CD4-positive, alpha-beta T cell treated with Interleukin-21 for 1 hour (primary cell): ENCODE measurements around the gene SMO.
"Not testable (repeated sequence)": the region's sequence is repeated elsewhere in the genome, so short reads cannot be mapped to it uniquely, and the experiment has no call there.

Source experiments
- DNase-seq: peaks from one replicate; pipeline ENCODE4 v3.0.0-alpha.2; 2020

Gene SMO

DNA sequence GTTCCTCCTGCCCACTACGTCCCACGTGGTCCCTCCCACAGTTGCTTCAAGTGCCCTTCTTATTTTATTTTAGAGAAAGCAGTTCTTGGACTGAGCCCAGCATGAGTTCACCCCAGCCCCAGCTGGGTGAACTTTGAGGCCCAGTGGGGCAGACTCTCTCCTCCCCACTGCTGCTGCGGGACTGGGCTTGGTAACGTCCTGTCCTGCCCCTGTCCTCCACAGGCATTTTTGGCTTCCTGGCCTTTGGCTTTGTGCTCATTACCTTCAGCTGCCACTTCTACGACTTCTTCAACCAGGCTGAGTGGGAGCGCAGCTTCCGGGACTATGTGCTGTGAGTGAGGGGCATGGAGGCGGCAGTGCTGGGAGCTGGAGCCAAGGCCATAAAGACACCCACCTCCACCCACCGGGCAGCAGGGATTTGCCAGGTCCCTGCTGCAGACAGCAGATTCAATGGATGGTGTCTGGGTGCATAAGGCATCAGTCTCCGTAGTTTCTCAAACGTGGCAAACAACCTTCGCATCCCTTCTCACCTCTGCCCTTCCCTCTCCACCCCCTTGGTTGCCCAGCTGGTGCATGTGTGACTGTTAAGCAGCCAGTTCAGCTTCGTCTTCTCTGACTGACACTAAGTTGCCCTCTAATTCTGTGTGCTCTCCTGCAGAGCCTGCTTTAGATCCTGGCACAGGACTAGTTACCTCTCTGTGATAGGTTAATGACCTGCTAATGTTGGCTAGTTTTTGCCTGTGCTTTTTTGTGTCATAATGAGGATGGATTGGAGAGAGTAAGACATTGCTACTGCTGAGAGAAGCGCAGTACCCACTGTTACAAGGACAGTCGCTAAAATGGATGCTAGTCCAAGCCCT is 20.9 kb downstream of the SMO start:
- no peak for DNase-seq

DNA sequence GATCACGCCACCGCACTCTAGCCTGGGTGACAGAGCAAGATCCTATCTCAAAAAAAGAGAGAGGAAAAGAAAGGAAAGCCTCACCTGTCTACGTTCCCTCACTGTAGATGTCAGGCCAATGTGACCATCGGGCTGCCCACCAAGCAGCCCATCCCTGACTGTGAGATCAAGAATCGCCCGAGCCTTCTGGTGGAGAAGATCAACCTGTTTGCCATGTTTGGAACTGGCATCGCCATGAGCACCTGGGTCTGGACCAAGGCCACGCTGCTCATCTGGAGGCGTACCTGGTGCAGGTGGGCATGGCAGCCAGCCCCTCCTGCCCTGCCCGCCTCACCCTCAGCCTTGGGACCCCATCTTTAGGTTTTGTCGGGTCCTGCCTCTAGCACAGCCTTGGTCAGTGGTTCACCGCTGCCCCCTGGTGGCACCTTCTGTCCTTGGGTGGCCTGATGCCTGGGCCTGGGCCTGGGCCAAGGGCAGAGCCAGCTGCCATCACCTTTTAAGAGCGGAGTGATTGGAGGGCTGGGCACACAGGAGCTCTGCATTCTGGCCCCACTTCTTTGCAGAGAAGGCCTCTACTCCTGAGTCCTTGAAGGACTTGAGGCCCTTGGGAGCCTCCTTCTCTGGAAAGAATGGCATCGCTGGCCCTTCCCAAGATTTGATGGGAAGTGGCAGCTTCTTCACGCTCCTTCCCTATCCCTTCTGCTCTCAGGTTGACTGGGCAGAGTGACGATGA is 22.0 kb downstream of the SMO start:
- DNase-seq, result peak; percentile 50

DNA sequence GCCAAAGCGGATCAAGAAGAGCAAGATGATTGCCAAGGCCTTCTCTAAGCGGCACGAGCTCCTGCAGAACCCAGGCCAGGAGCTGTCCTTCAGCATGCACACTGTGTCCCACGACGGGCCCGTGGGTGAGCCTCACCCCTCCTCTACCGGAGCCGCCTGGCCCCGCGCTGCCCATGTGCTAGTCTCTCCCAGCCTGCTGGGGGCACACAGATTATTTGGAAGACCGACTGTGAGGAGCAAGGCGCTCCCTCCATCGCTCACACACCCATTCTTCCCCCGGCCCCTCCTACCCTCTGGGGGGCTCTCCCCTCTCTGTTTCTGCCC is 22.5 kb downstream of the SMO start:
- DNase-seq, result no peak

DNA sequence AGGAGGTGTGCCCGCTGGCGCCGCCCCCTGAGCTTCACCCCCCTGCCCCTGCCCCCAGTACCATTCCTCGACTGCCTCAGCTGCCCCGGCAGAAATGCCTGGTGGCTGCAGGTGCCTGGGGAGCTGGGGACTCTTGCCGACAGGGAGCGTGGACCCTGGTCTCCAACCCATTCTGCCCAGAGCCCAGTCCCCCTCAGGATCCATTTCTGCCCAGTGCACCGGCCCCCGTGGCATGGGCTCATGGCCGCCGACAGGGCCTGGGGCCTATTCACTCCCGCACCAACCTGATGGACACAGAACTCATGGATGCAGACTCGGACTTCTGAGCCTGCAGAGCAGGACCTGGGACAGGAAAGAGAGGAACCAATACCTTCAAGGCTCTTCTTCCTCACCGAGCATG is 23.7 kb downstream of the SMO start:
- no peak for DNase-seq

DNA sequence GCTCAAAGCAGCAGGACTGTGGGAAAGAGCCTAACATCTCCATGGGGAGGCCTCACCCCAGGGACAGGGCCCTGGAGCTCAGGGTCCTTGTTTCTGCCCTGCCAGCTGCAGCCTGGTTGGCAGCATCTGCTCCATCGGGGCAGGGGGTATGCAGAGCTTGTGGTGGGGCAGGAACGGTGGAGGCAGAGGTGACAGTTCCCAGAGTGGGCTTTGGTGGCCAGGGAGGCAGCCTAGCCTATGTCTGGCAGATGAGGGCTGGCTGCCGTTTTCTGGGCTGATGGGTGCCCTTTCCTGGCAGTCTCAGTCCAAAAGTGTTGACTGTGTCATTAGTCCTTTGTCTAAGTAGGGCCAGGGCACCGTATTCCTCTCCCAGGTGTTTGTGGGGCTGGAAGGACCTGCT is 24.2 kb downstream of the SMO start:
- no peak for DNase-seq

DNA sequence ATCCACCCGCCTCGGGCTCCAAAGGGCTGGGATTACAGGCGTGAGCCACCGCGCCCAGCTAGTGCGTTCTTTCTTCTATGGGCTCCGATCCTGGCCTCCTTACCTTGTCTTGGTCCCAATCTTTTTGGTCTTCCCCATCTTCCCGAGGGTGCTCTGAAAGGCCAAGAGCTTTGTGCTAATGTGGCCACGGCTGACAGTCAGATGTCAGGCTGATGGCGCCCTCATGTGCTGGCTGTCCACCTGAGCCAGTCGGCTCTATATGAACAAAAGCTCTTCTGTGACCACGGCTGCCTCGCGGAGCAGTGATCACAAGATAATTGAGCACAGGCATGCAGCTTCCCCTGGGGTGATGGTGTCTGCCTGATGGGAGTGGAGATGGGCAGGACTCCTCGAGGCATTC is 25.4 kb downstream of the SMO start:
- no peak for DNase-seq

DNA sequence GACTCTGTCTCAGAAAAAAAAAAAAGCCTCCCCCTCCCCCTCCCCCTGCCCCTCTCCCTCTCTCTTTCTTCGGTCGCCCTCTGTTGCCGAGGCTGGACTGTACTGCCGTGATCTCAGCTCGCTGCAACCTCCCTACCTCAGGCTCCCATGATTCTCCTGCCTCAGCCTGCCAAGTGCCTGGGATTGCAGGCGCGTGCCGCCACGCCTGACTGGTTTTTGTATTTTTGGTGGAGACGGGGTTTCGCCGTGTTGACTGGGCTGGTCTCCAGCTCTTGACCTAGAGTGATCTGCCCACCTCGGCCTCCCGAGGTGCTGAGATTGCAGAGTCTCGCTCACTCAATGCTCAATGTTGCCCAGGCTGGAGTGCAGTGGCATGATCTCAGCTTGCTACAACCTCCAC is 27.3 kb downstream of the SMO start:
- not testable (repeated sequence) for DNase-seq

DNA sequence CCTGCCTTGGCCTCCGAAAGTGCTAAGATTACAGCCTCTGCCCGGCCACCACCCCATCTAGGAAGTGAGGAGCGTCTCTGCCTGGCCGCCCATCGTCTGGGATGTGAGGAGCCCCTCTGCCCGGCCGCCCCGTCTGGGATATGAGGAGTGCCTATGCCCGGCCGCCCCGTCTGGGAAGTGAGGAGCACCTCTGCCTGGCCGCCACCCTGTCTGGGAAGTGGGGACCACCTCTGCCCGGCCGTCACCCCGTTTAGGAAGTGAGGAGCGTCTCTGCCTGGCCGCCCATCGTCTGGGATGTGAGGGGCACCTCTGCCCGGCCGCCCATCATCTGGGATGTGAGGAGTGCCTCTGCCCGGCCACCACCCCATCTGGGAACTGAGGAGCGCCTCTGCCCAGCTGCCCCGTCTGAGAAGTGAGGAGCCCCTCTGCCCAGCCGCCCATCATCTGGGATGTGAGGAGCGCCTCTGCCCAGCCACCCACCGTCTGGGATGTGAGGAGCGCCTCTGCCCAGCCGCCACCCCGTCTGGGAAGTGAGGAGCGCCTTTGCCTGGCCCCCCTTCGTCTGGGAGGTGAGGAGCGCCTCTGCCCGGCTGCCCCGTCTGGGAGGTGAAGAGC is 27.8 kb downstream of the SMO start:
- not testable (repeated sequence) for DNase-seq

DNA sequence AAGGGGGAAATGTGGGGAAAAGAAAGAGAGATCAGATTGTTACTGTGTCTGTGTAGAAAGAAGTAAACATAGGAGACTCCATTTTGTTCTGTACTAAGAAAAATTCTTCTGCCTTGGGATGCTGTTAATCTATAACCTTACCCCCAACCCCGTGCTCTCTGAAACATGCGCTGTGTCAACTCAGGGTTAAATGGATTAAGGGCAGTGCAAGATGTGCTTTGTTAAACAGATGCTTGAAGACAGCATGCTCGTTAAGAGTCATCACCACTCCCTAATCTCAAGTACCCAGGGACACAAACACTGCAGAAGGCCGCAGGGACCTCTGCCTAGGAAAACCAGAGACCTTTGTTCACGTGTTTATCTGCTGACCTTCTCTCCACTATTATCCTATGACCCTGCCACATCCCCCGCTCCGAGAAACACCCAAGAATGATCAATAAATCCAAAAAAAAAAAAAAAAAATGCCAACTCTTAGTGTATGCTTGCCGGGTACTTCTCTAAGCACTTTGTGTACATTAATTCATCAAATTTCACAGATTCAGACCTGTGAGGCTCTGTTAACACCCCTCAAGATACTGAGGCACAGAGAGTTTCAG is 28.5 kb downstream of the SMO start:
- not testable (repeated sequence) for DNase-seq

DNA sequence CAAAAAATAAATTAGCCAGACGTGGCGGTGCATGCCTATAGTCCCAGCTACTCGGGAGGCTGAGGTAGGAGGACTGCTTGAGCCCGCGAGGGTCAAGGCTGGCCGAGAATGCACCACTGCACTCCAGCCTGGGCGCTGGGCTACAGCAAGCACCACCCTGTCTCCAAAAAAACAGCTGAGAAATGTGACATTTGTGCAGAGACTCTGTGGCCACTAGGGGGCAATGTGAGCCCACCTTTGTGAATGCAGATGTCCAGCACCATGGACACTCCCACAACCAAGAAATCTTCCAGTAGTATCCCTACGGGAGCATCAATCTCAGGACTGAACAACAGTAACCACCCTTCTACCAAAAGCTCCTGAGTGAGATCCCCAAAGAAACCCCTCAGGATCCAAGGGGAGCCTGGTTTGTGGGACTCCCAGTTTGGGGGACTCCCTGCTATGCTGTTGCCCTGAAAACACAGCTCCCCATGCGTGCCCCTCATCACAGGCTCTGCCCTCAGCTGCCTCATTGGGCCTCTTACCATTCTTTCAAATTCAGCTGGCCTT is 30.2 kb downstream of the SMO start:
- peak; percentile 83 for DNase-seq

DNA sequence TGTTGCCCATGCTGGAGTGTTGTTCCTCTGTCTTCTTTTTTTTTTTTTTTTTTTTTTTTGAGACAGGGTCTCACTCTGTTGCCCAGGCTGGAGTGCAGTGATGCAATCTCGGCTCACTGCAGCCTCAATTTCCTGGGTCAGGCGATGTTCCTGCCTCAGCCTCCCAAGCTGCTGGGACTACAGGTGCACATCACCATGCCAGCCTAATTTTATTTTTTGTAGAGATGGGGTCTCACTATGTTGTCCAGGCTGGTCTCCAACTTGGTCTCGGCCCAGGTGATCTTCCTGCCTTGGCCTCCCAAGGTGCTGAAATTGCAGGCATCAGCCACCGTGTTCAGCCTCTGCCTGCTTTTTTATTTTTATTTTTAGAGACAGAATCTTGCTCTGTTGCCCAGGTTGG is 30.7 kb downstream of the SMO start:
- DNase-seq, result not testable (repeated sequence)

DNA sequence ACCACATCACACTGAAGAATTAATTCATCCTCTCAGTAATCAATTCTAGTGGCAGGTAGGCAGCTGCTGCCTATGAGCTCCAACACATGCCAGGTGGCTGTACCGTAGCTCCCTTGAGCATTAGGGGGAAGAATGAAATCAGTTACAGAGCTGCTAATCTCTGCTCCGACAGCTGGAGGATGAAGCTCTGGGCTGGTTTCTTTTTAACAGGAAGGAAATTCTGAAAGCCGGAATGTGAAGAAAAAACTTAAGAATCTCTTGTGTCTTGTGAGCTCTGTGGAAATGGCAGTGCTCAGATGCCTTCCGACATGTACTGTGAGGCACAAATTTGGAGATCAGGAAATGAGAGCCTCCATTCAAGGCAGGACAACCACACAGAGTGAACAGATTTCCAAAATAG is 33.6 kb downstream of the SMO start:
- DNase-seq, result no peak

DNA sequence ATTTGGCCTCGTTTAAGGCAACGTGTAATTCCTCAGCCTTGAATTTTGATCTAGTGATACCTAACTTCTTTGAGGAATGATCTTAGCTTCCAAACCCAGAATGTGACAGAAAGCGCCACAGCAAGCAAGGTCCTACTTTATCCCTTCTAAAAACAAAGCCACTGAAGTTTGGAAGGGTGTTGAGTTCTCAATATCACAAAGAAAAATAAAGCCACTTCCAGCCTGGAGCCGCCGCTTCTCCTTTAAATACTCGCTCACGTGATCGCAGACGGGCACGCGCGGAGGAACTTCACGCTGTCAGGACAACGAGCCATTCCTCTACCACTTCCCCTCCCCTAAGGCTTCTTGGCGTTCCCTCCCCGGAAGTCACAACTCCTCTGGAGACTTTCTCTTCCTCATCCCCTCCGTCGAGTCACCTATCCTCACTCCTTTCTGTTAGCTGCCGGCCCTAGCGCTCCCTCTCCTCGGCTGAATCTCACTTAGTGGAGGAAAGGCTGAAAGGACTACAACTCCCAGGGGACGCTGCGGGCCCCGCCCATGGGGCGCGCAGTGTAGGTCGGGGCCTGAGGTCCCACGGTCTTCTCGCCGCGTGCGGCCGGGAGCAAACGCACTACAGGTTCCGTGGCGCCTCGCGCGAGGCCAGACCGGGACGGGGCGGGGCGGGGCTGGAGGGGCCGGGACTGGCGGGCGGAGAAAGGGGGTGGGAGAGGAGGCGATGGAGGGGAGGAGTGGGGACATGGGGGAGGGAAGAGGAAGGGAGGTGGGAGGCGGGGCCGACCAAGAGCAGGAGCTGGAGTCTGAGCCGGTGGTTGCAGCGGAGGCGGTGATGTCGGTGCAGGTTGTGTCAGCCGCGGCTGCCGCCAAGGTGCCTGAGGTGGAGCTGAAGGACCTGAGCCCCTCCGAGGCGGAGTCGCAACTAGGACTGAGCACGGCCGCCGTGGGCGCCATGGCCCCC is 36.1 kb downstream of the SMO start, which contains the start of gene AHCYL2:
Gene AHCYL2 (plus strand): TSS at position 780 of the 955 bp plus-strand sequence.
- peak; percentile 97 for DNase-seq

DNA sequence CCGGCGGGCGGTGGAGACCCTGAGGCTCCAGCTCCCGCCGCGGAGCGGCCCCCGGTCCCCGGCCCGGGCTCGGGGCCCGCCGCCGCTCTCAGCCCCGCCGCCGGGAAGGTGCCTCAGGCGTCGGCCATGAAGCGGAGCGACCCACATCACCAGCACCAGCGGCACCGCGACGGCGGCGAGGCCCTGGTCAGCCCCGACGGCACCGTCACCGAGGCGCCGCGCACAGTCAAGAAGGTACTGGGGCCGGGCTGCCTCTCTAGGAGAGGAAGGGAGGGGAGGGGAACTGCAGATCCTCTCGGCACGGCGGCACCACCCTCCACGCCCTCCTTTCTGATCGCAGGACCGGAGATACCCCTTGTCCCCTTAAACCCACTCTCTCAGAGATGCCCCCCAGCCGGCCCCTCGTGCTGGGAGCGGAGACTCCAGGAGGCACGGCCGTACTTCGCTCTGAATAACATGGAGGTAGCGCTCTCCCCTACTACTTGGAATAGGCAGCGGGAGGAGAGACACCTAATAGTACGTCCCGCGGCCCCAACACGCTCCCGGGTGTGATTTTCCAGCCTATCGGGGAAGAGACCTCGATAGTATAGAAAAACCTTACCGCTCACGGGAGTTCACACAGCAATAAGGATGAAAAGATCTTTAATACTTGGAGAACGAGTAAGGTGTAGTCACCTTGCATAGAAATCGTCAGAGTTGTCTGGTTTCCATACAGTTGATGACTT is 36.9 kb downstream of the SMO start:
- DNase-seq, result peak; percentile 61

DNA sequence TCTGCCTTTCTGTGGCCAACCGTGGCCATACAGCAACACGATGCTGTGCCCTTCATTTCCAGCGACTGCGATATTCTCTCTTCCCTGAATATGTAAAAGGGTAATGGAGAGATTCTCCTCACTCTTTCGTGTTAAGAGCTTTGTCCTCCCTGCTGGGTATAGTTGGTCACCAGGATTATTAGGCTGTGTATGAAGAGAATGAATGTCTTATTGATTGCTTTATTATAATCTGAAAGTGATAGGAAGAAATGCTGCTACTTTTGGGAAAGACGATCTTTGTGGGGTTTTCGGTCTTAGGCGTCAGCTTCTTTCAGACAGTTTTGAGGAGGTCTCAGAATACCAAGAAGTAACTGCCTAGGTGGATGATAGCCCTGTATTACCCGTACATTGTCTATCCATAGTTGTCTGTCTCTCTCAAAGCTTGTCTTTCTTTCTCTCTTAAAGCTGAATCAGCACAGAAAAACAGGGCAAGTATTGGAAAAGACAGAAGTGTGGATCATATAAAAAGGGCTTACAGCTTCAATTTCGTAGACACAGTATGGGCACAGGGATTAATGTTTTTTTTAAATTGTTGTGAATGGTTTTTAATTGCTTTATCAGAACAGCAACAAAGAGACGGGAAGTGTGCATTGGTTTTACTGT is 37.6 kb downstream of the SMO start:
- DNase-seq, result no peak

DNA sequence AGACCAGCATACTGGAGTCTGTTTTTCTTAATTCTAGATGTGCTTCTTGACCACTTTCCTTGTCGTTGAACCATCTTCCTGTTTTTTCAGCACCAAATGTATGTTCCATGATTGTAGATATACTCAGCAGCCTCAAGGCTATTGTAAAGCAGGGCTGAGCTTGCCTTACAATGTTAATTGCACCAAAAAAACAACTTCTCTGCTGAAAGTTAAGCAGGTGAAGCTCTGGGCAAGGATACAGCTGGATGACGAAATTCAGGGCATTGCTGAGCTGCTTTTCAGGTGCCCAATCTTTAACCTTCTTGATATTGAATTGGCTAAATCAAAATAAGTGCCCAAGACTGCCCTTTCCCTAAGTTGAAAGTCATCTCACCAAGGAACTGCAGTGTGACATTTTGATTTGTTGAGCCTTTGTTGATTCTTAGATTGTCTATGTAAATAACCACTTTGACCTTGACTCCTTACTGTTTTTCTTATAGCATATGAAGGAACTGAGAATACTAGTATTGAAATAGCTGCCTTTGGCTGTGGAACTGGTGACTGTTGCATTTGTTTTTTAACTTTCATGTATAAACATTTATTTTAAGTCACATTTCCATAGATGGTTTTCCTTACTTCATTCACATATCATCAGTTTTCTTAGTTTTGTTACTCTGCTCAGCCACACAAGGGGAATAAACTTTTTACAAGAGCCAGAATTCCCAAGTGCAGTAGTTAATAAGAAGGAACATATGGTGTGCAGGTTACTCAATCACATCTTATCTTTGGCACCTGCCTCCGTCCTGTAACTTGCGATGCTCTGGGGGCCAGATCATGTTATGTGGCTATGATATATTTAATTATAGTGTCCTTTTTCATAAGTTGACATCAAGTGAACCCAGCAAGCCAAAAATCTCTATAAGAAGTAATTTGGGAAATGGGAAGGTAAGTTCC is 39.5 kb downstream of the SMO start:
- no peak for DNase-seq

DNA sequence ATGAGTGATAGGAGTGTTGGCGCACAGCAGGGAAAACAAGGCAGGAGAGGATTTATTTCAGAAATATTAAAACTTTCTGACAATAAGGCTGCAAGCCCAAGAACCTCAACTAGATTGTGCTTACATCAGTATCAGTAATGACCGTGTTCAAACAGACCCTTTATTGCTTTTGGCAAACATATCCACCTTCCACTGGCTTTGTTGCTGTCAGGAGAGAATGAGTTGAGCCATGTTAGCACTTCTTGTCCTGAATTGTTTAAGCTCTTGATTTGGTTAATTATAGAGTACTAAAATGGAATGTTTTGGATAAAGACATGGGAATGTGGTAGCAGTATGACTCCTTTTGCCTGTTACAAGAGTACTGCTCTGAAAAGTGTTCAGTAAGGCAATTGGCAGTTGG is 40.2 kb downstream of the SMO start:
- no peak for DNase-seq

DNA sequence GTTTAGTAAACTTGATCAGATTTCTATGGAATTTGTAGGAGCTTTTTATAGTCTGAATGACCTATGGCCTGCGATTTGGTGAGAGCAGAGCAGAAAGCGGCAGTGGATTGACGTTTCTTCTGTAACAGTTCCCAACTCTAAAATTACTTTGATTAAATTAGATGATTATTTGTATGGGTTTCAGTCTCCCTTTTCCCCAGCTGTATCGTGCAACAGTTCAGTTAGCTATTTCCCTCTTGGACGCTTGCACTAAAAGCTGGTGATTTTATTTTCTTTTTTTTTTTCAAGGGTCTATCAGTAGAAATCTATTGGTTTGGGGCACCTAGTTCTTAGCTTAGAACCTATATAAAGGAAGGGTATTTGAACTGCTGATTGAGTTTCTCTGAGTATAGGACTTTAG is 43.2 kb downstream of the SMO start:
- DNase-seq, result no peak

DNA sequence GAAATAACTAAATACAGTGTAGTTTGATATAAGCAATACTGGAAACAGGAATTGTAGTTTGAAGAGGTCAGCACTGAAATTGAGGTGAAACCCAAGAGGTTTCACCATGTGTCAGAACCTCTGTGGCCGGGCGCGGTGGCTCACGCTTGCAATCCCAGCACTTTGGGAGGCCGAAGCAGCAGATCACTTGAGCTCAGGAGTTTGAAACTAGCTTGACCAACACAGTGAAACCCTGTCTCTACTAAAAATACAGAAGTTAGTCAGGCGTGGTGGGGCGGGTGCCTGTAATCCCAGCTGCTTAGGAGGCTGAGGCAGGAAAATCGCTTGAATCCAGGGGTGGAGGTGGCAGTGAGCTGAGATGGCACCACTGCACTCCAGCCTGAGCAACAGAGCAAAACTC is 50.1 kb downstream of the SMO start:
- DNase-seq, result no peak
